ENCODE measurements around the gene MAPRE3.

The MAPRE3 gene

GRCh38 chr2:27038631-27039339 lies 68.3 kb downstream of the MAPRE3 start:
- no peak for DNase-seq

GRCh38 chr2:27039426-27039825 lies 69.0 kb downstream of the MAPRE3 start:
- DNase-seq, result no peak

- DNase-seq, result no peak
Measured at GRCh38 chr2:27039871-27040270, 69.4 kb downstream of the MAPRE3 start.

- no peak for DNase-seq
Measured at GRCh38 chr2:27040282-27040681, 69.8 kb downstream of the MAPRE3 start.

- peak in 1 of 56 donors; percentile 29 for DNase-seq
Measured at GRCh38 chr2:27041752-27042151, 71.3 kb downstream of the MAPRE3 start.

GRCh38 chr2:27042159-27042661 lies 71.8 kb downstream of the MAPRE3 start:
- no peak for DNase-seq

- DNase-seq, result no peak
Measured at GRCh38 chr2:27042985-27043634, 72.7 kb downstream of the MAPRE3 start.

- peak in 13 of 56 donors; percentile 18 to 64 (median 45) for DNase-seq
Measured at GRCh38 chr2:27049422-27050280, 79.2 kb downstream of the MAPRE3 start.

GRCh38 chr2:27050281-27050995 lies 80.0 kb downstream of the MAPRE3 start:
- peak; percentile 45 to 97 (median 86) for DNase-seq

GRCh38 chr2:27050996-27051901 lies 80.8 kb downstream of the MAPRE3 start, which contains the start of gene AGBL5:
AGBL5 (plus strand) TSS chr2:27051668; CDS start chr2:27052959, 1,291 bp downstream.
- peak; percentile 23 to 96 (median 89) for DNase-seq

- peak in 12 of 56 donors; percentile 37 to 80 (median 48) for DNase-seq
Measured at GRCh38 chr2:27051902-27052645, 81.6 kb downstream of the MAPRE3 start.

- no peak for DNase-seq
Measured at GRCh38 chr2:27053321-27053720, 82.9 kb downstream of the MAPRE3 start.

GRCh38 chr2:27053776-27054175 lies 83.3 kb downstream of the MAPRE3 start:
- DNase-seq, result no peak

- no peak for DNase-seq
Measured at GRCh38 chr2:27054721-27055120, 84.3 kb downstream of the MAPRE3 start.

GRCh38 chr2:27057184-27057583 lies 86.7 kb downstream of the MAPRE3 start:
- DNase-seq, result no peak

GRCh38 chr2:27058210-27058609 lies 87.8 kb downstream of the MAPRE3 start:
- no peak for DNase-seq

- DNase-seq, result no peak
Measured at GRCh38 chr2:27059141-27059820, 88.8 kb downstream of the MAPRE3 start.

GRCh38 chr2:27060323-27060722 lies 89.9 kb downstream of the MAPRE3 start:
- no peak for DNase-seq

GRCh38 chr2:27065128-27065527 lies 94.7 kb downstream of the MAPRE3 start:
- no peak for DNase-seq
